HG03442 (cell line): ENCODE results near the gene EPOP.

ENCODE experiments used
- ATAC-seq: cut with Tn5 transposase; IDR thresholded peaks from one replicate; pipeline ENCODE4 v1.9.1; 2021; ENCODE audit warnings: mild to moderate bottlenecking, moderate library complexity; ENCODE audit not compliant: unreplicated experiment

The EPOP gene

GRCh38 chr17:38674749-38675615 lies at the start of gene EPOP:
TSS of gene EPOP (minus strand) at chr17:38674957. CDS start at chr17:38674495, 462 bp downstream.
- peak; percentile 65 for ATAC-seq

- ATAC-seq = no peak
These were observed 47.0 kb upstream of the EPOP start for GRCh38 chr17:38721802-38722201.

GRCh38 chr17:38720941-38721340 lies 46.2 kb upstream of the EPOP start:
- no peak for ATAC-seq

GRCh38 chr17:38719943-38720641 lies 45.3 kb upstream of the EPOP start:
- no peak for ATAC-seq

GRCh38 chr17:38719289-38719942 lies 44.7 kb upstream of the EPOP start:
- ATAC-seq = no peak

DNA sequence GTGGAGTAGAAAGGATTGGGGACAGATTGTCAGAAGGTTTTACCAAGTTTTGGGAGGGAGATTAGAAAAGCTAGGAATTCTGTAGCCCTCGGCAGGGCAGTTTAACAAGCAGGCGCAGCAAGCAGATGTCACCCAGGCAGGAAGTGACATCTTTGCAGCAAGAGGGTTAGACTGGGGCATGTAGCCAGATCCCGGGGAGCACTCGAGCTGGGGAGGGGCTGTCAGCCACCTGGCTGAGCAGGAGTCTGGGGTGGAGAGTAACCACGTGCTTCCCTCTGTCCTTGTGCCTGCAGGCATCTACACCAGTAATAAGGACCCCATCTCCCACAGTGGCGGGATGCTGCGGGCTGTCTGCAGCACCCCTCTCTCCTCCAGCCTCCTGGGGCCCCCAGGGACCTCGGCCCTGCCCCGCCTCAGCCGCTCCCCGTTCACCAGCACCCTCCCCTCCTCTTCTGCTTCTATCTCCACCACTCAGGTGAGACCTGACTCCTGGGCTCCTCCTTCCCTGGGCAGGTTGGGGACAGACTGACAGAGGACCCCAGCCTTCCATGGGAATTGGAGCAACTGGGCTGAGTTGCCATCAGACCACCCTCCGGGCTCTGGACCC lies 42.5 kb upstream of the EPOP start:
- no peak for ATAC-seq

DNA sequence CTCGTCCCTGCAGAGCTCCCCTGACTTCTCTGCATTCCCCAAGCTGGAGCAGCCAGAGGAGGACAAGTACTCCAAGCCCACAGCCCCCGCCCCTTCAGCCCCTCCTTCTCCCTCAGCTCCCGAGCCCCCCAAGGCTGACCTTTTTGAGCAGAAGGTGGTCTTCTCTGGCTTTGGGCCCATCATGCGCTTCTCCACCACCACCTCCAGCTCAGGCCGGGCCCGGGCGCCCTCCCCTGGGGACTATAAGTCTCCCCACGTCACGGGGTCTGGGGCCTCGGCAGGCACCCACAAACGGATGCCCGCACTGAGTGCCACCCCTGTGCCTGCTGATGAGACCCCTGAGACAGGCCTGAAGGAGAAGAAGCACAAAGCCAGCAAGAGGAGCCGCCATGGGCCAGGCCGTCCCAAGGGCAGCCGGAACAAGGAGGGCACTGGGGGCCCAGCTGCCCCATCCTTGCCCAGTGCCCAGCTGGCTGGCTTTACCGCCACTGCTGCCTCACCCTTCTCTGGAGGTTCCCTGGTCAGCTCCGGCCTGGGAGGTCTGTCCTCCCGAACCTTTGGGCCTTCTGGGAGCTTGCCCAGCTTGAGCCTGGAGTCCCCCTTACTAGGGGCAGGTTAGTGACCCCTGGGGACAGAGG lies 41.7 kb upstream of the EPOP start:
- no peak for ATAC-seq

DNA sequence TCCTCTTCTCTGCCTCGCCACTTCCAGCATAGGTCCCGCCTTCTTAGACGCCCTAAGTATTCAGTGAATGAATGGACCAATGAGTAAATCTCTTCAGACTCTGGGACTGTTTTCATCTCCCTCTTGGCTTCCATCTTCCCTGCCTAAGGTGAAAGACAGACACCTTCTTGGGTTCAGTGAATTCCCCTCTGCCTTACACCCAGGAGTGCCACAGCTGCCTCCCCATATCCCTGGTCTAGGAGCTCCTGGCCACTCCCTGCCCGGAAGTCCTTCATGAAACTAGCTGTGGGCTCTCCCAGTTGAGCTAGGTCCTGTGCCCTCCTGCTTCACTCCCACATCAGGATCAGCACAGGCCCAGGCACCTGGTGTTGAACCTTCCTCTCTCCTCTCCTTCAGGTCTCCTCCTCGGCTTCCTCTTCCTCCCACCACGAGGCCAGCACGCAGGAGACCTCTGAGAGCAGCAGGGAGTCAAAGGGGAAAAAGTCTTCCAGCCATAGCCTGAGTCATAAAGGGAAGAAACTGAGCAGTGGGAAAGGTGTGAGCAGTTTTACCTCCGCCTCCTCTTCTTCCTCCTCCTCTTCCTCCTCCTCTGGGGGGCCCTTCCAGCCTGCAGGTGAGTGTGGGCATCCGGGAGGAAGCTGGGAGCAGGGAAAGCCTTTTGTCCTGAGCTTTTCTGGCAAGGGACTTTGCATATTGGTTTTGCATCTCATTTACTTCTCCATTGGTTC lies 40.6 kb upstream of the EPOP start:
- ATAC-seq = no peak

DNA sequence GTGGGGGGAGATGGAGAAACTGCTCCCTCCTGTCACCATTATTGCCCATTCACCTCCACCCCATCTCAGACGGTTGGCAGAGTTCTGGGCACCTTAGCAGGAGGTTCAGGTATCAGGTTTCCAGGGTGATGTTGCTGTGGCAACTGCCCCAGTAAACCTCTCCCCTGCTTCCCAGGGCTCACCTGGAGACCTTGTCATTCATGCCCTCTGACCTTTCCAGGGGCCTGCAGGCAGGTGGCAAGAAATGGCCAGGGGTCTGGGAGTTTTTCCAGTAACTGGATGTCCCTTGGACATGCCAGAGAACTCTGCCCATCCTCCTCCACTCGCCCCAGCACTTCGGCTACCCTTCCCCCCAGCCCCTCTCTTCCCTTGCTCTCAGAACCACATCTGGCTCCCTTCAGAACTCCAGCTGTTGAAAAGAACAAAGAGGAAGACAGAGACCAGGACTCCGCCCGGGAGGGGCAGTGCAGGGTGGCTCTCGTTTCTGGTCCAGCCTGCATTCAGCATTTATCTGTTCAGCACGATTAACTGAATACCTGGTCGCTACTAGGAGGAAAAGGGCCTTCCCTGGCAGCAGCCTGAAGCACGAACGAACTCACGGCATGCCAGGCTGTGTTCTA lies 38.8 kb upstream of the EPOP start:
- ATAC-seq = no peak

DNA sequence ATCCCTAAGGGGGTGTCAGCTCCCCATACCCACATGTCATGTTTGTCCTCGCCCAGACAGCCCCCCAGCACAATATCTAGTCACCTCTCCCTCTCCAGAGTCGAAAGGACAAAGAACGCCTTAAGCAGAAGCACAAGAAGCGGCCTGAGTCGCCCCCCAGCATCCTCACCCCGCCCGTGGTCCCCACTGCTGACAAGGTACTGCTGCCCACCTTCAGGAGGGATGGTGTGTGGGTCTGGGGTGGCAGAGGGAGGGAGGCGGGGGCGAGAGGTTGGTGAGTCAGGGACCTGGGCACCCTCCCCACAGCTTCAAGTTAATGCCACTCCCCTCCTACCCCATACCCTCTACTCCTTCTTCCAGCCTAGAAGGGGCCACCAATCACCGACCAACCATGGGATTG lies 37.8 kb upstream of the EPOP start:
- ATAC-seq = no peak

- no peak for ATAC-seq
These were observed 37.2 kb upstream of the EPOP start for GRCh38 chr17:38711792-38712571.

DNA sequence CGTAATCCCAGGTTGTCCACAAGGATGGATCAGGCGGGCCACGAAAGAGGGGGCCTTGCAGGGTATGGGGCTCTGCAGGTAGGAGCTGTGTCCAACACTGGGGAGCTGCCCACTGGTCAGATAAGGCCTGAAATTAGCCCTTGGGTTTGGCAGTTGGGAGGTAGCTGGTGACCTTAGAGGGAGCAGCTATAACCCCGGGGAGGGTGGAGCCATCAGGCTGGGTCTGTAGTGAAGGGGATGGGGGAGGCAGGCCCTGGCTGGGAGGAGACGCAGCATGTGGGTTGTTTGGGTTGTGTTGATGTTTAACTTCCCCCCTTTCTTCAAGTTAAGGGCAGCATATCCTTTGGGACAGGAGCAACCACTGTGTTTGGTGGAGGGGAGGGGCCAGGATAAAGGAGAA lies 36.2 kb upstream of the EPOP start:
- ATAC-seq = no peak

DNA sequence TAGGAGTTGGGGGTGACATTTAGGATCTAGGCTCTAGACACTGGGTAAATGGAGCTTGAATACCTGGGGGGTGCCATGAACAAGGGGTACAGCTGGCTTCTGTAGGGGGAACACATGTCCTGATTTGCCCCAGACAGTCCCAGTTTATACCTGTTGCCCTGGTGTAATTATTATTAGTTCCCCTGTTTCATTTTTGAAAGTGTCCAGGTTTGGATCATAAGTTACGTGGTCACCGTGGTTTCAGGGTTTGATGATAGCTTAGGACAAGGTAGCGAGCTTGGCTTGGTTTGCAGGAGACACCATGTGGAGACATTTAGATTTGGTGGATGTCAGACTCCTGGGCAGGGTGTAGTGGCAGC lies 35.8 kb upstream of the EPOP start:
- no peak for ATAC-seq

- no peak for ATAC-seq
These were observed 35.3 kb upstream of the EPOP start for GRCh38 chr17:38709864-38710603.

DNA sequence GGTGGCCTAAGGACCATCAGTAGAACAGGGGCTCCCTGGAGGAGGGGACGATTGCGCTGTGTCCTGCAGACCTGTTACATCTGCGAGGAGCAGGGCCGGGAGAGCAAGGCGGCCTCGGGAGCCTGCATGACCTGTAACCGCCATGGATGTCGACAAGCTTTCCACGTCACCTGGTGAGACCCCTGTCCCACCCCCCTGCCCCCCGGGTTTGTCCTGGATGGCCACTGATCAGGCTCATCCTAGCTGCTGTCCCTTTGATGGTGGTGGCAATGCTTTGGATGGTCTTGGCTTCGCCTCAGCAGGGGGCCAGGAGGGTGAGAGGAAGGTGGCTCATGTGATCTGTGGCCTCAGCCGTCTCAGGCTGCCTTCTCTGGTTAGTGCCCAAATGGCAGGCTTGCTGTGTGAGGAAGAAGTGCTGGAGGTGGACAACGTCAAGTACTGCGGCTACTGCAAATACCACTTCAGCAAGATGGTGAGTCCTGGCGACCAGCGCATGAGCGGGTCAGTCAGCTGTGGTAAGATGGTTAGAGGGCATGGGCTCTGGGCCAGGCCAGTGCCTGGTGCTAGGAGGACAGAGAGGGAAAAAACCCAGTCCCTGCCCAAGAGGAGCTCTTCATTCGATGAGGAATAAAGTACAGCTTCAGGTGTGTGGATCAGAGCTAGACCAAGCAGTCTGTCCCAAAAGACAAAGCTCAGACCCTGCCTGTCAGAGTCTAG lies 34.5 kb upstream of the EPOP start:
- no peak for ATAC-seq

GRCh38 chr17:38707678-38708351 lies 33.1 kb upstream of the EPOP start:
- no peak for ATAC-seq

DNA sequence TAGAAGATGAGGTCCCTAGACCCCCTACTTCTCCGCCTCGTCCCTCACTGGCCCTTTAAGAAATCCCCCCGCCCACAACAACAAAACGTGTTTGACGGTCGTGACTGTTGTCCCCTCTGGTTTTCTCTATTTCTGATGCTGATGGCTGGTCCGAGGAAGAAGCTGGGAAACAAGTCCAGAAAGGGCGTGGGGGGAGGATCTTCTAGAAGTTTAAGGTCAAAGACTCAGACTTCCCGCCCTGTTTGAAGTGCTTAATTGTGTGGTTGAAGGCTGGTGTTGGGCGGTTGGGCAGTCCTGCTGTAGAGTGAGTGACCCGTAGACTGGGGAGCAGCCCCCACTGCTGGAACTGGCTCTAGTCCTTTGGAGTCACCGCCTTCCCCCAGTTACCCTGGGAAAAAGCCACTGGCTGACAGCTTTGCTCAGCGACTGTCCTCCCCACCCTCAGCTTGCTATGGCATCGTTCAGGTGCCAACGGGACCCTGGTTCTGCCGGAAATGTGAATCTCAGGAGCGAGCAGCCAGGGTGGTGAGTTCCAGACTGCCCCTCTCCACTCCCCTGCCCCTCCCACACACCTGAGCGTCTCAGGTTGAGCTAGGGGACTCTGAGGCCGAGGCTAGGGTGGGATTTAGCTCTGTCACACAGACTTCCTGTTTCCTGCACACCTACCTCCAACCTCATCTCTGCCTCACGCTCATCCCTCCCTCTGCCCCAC lies 31.9 kb upstream of the EPOP start:
- ATAC-seq = no peak
